Peyer's patch (tissue), 4 donors: ENCODE measurements around the gene NRL. TPM values are rescaled to one million over a fixed set of nuclear protein-coding genes. Genes with fewer than 3 reads are reported as not detected.

Experiments
- DNase-seq, 3 donors: peaks; one replicate each; pipeline ENCODE4 v3.0.0-alpha.2; 2017 to 2019
- H3K27ac ChIP-seq, 4 donors: fragments of 200-600 bp; sonication (generic); one replicate each; pipeline ENCODE4 v1.5.1; 2016 to 2019
- H3K27me3 ChIP-seq, 2 donors: fragments of 200-600 bp; sonication (generic); one replicate each; pipeline ENCODE4 v1.5.1; 2019
- H3K36me3 ChIP-seq, 3 donors: fragments of 200-600 bp; sonication (generic); one replicate each; pipeline ENCODE4 v1.5.1; 2016 to 2019
- H3K4me1 ChIP-seq, 4 donors: fragments of 200-600 bp; sonication (generic); one replicate each; pipeline ENCODE4 v1.5.1; 2016 to 2019
- H3K4me3 ChIP-seq, 4 donors: fragments of 200-600 bp; sonication (generic); 1 replicate in 3 of 4; 2 replicates in 1 of 4; pipeline ENCODE4 v1.5.1; 2016 to 2019; ENCODE audit warnings: mild to moderate bottlenecking in 1 of 4
- H3K9me3 ChIP-seq, 4 donors: fragments of 200-600 bp; sonication (generic); one replicate each; pipeline ENCODE4 v1.5.1; 2016 to 2019; ENCODE audit warnings: mild to moderate bottlenecking in 1 of 4
- POLR2A ChIP-seq, 2 donors: fragments of 450-650 bp; IDR thresholded peaks; one replicate each; pipeline ENCODE4 v1.5.1; 2017; ENCODE audit warnings: antibody characterized with exemption in 2 of 2, mild to moderate bottlenecking in 2 of 2, moderate library complexity in 2 of 2
- total RNA-seq, 4 donors: library from RNA; depleted of rRNA; stranded (reverse); fragments of >200 nt; gene quantifications; one replicate each; pipeline ENCODE4 v1.1.0, GENCODE V29; 2016
- TF ChIP-seq, protein P1 (sequence below), 6 experiments: fragments of 450-650 bp in 4 of 6; fragments of 200-600 bp in 2 of 6; sonication (generic) in 1 of 6; IDR thresholded peaks; one replicate each; pipeline ENCODE4 v1.5.1; 2017 to 2019; ENCODE audit warnings: antibody characterized with exemption in 6 of 6, mild to moderate bottlenecking in 3 of 6, moderate library complexity in 1 of 6

Gene NRL
- total RNA-seq, 4 donors from 2014 or later, result 4.6 to 14.2 (median 13.5) TPM; not detected in 1

DNA sequence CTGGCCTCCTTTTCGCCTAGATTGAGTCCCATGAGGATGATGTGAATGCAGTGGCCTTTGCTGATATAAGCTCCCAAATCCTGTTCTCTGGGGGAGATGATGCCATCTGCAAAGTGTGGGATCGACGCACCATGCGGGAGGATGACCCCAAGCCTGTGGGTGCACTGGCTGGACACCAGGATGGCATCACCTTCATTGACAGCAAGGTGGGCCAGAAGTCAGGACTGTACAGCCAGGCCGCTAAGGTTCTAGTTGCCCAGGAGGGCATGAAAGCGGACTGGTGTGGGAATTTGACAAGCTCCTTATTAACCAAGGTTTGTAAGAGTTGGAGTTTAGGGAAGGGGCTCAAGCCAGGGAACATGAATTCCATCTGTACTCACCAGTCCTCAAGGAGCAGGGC is 4.9 kb upstream of the NRL start:
- Histone ChIP-seq H3K9me3 (no peaks in the 10 kb centered on the region), H3K36me3 (peaks cover 0 to 80% (median 3%) of the 10 kb centered on the region in 3 donors), H3K4me1 (peaks cover 0 to 21% (median 8%) of the 10 kb centered on the region in 4 donors), H3K4me3 (no peak overlapping the region), H3K27ac (no peak overlapping the region), H3K27me3 (no peaks in the 10 kb centered on the region)
- no peak for DNase-seq
- TF ChIP-seq, protein P1, sequence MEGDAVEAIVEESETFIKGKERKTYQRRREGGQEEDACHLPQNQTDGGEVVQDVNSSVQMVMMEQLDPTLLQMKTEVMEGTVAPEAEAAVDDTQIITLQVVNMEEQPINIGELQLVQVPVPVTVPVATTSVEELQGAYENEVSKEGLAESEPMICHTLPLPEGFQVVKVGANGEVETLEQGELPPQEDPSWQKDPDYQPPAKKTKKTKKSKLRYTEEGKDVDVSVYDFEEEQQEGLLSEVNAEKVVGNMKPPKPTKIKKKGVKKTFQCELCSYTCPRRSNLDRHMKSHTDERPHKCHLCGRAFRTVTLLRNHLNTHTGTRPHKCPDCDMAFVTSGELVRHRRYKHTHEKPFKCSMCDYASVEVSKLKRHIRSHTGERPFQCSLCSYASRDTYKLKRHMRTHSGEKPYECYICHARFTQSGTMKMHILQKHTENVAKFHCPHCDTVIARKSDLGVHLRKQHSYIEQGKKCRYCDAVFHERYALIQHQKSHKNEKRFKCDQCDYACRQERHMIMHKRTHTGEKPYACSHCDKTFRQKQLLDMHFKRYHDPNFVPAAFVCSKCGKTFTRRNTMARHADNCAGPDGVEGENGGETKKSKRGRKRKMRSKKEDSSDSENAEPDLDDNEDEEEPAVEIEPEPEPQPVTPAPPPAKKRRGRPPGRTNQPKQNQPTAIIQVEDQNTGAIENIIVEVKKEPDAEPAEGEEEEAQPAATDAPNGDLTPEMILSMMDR (IDR thresholded peaks at IDR 0.05), result no peak
- TF ChIP-seq POLR2A (IDR thresholded peaks at IDR 0.05), result no peak

DNA sequence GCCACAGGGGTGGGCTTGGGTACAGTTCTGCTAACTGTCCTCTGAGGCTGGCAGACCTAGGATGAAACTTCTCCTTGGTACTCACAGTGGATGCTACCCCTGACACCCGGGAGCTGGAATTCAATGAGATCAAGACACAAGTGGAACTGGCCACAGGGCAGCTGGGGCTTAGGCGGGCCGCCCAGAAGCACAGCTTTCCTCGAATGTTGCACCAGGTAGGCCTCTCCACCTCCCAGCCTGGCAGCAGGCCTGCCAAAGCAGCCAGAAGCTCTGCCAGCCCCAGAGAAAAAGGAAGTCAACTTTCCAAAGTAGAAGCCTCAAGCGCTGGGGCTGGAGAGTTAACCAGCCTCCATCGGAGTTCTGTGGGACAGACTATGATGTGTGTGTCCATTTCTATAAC is 2.4 kb upstream of the NRL start:
- Histone ChIP-seq H3K9me3 (no peaks in the 10 kb centered on the region), H3K4me1 (peaks cover 0 to 25% (median 10%) of the 10 kb centered on the region in 4 donors), H3K4me3 (peak overlapping the region in 2 of 4 donors; percentile 63 to 89), H3K27ac (no peak overlapping the region), H3K36me3 (peaks cover 0 to 55% (median 3%) of the 10 kb centered on the region in 3 donors), H3K27me3 (no peaks in the 10 kb centered on the region)
- no peak for DNase-seq
- TF ChIP-seq, protein P1 (IDR thresholded peaks at IDR 0.05), result no peak
- TF ChIP-seq POLR2A (IDR thresholded peaks at IDR 0.05), result no peak

DNA sequence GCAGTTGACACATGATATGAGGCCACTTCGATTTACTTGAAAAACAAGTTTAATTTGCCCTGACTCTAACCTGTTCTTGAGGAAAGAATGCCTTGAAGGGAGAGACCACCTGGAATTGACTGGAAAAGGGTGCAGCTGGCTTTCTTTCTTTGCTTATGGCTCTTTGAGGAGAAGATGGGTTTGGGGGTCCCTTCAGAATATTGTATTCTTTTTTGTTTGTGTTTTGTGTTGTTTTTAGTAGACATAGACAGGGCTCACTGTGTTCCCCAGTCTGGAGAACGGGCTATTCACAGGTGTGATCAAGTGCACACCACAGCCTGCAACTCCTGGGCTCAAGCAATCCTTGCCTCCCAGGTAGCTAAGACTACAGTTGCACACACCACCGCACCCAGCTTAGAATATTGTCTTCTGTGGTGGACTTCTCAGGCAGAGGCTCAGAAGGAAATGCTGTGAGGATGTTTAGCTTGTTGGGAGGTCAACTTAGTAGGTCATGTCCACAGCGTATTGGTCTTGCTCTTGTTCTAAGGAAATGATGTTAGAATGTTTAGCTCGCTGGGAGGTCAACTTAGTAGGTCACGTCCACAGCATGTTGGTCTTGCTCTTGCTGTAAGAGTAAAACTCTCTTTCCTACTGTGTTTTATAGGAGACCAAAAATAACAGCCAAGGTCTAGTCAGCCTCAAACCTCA is 1.5 kb upstream of the NRL start:
- Histone ChIP-seq H3K27me3 (no peaks in the 10 kb centered on the region), H3K36me3 (peaks cover 0 to 46% (median 3%) of the 10 kb centered on the region in 3 donors), H3K4me1 (peaks cover 0 to 25% (median 10%) of the 10 kb centered on the region in 4 donors), H3K27ac (peak overlapping the region in 1 of 4 donors; percentile 99), H3K9me3 (no peaks in the 10 kb centered on the region), H3K4me3 (peak overlapping the region; percentile 50 to 89 (median 72))
- TF ChIP-seq, protein P1 (IDR thresholded peaks at IDR 0.05), result no peak
- TF ChIP-seq POLR2A (IDR thresholded peaks at IDR 0.05), result no peak
- no peak for DNase-seq

DNA sequence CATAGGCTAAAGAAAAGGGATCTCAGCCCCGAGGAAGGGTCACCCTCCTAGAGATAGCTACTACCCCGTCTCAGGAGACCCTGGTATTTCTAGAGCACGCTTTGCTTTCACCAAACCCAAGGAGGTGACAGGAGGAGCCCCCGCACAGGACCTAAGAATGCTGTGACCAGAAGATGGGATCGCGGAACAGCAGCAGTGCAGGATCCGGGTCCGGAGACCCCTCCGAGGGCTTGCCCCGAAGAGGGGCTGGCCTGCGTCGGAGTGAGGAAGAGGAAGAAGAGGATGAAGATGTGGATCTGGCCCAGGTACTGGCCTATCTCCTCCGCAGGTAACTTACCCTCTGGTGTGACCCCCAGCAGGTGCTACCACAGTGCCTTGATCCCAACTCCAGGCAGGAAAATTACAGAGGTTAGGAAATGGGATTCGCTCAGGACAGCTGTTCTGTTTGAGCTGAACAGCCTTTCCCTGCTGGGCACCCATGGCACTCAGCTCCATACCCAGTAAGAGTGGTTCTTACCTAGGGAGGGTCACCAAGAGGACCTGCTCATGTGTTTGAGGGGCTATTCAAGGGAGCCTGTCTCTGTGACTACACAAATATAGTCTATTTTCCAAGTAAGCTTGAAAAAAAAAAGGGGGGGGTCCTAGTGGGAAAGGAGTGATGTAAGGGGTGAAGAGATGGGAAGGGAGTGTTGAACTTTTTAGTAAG is 826 bp upstream of the NRL start:
- Histone ChIP-seq H3K4me3 (peak overlapping the region; percentile 50 to 89 (median 72)), H3K9me3 (no peaks in the 10 kb centered on the region), H3K36me3 (peaks cover 0 to 39% (median 3%) of the 10 kb centered on the region in 3 donors), H3K27me3 (no peaks in the 10 kb centered on the region), H3K27ac (peak overlapping the region; percentile 94 to 99 (median 97)), H3K4me1 (peaks cover 0 to 25% (median 10%) of the 10 kb centered on the region in 4 donors)
- no peak for DNase-seq
- TF ChIP-seq POLR2A (IDR thresholded peaks at IDR 0.05), result no peak
- TF ChIP-seq, protein P1 (IDR thresholded peaks at IDR 0.05), result no peak

DNA sequence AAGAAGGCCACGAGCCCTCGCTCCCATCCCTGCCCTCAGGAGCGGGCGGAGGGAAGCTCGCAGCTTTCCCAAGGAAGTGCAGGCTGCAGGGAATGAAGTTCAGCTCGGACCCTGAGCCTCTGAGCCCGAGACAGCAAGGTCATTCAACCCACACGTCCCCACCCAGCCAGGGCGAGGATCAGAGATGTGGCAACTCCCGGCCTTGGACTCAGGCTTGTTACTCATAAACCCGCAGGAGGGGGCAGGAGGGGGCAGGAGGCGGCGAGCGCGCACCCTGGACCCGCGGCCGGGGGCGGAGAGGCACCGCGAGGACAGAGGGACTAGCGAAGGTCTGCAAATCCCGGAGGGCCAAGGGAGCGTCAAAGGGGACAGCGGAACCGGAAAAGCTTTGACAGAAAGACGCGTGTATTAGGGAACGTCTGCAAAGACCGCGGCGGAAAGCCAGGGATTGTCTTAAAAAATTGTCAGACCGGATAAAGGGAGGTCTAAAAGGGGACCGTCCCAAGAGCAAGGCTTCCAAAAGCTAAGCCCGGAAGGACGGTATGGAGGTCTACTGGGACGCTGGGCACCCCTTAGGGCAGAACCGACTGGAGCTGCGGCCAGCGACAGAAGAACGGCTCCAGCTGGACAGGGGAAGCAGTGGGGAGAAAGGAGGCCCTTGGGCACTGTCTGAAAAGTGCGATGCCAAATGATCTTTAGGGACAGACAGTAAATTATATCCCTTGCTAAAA is 783 bp downstream of the NRL start:
- H3K27me3 ChIP-seq, result no peaks in the 10 kb centered on the region
- H3K36me3 ChIP-seq, result peaks cover 0 to 23% (median 0%) of the 10 kb centered on the region in 3 donors
- H3K27ac ChIP-seq, result peak overlapping the region; percentile 94 to 99 (median 97)
- H3K4me3 ChIP-seq, result peak overlapping the region; percentile 50 to 89 (median 72)
- TF ChIP-seq POLR2A (IDR thresholded peaks at IDR 0.05), result peak; percentile 67 to 70
- TF ChIP-seq, protein P1 (IDR thresholded peaks at IDR 0.05), result peak in 1 of 6 experiments; percentile 10
- no peaks in the 10 kb centered on the region for H3K9me3 ChIP-seq
- peak; percentile 74 to 95 (median 94) for DNase-seq
- peaks cover 6 to 31% (median 10%) of the 10 kb centered on the region in 4 donors for H3K4me1 ChIP-seq
